Muscle layer of colon (tissue), 2 donors: ENCODE measurements around the gene MUTYH.
"Not testable (repeated sequence)": the region's sequence is repeated elsewhere in the genome, so short reads cannot be mapped to it uniquely, and the experiment has no call there.

Experiments
- H3K27ac ChIP-seq: one replicate; pipeline ENCODE4 v1.7.0; 2013; ENCODE audit warnings: low read depth, mild to moderate bottlenecking, low read length, moderate library complexity
- H3K27me3 ChIP-seq, 2 donors: one replicate each; pipeline ENCODE4 v1.7.0; 2013; ENCODE audit warnings: low read length in 2 of 2, mild to moderate bottlenecking in 2 of 2; ENCODE audit not compliant: insufficient read depth in 2 of 2, control insufficient read depth in 1 of 2
- H3K36me3 ChIP-seq: one replicate; pipeline ENCODE4 v1.7.0; 2013; ENCODE audit warnings: mild to moderate bottlenecking, low read length; ENCODE audit not compliant: insufficient read depth
- H3K4me1 ChIP-seq: one replicate; pipeline ENCODE4 v1.7.0; 2013; ENCODE audit warnings: mild to moderate bottlenecking, low read length; ENCODE audit not compliant: insufficient read depth
- H3K4me3 ChIP-seq, 2 donors: one replicate each; pipeline ENCODE4 v1.7.0; 2013; ENCODE audit warnings: low read length in 2 of 2, low read depth in 1 of 2, mild to moderate bottlenecking in 1 of 2, moderate library complexity in 1 of 2
- H3K9ac ChIP-seq: one replicate; pipeline ENCODE4 v1.7.0; 2013; ENCODE audit warnings: low read length
- H3K9me3 ChIP-seq: one replicate; pipeline ENCODE4 v1.7.0; 2013; ENCODE audit warnings: mild to moderate bottlenecking, low read length
- donor health status: abdominal sarcoma.
- donor health status: Adenocarcinoma of cecum.

Gene MUTYH

DNA sequence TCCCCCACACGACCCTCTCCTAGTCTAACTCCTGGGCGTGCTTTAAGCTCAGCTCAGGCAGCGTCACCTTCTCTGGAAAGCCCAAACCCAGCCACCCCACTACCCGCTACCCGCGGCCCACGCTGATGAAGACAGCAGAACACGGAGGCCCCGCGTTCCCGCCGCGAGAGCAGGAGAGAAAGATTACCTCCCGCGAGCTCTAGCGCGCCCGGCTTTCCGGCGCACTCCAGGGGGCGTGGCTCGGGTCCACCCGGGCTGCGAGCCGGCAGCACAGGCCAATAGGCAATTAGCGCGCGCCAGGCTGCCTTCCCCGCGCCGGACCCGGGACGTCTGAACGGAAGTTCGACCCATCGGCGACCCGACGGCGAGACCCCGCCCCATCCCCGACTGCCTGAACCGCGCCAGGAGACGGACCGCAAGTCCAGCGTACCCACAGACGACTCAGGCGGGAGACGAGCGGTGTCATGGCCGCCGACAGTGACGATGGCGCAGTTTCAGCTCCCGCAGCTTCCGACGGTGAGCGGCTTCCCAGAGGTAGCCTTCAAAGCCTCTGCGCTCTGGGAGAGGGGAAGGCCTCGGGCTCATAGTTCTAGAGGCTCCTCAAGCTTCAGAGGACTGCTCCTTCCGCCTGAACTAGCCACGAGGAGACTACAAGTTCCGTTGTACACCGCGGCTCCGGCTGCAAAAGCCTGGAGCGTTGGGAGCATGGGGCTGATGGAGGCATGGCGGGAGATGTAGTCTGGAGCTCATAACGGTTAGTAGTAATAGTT is at the start of gene MUTYH, which contains the start of gene TOE1:
TSS of gene MUTYH (minus strand) at position 652 of the 770 bp plus-strand sequence. CDS start 5,935 bp downstream, outside the sequence.
TSS of gene TOE1 (plus strand) at position 382 of the 770 bp plus-strand sequence. CDS start at position 465, 83 bp downstream.
- Histone ChIP-seq H3K4me1 (peaks cover 16% of the 10 kb centered on the region), H3K36me3 (peaks cover 40% of the 10 kb centered on the region), H3K4me3 (peak within 1 kb of the TSS; percentile 72 to 93), H3K27me3 (no peaks in the 10 kb centered on the region), H3K27ac (peak within 1 kb of the TSS; percentile 96), H3K9me3 (no peaks in the 10 kb centered on the region), H3K9ac (peak within 1 kb of the TSS; percentile 91)

DNA sequence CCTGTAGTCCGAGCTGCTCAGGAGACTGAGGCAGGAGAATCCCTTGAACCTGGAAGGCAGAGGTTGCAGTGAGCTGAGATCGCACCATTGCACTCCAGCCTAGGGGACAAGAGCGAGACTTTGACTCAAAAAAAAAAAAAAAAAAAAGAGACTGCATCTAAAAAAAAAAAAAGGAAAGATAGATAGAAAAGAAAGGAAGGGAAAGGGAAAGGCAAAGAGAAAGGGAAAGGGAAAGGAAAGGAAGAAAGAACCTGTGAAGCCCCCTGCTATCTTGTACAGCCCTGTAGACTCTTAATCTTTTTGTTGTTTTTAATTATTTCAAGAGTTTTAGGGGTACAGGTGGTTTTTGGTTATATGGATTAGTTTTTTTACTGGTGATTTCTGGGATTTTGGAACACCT is 46.0 kb upstream of the MUTYH start:
- H3K27ac ChIP-seq = no peak overlapping the region
- H3K9me3 ChIP-seq = no peaks in the 10 kb centered on the region
- no peak overlapping the region for H3K9ac ChIP-seq
- H3K4me3 ChIP-seq = no peak overlapping the region
- H3K36me3 ChIP-seq = no peaks in the 10 kb centered on the region
- no peaks in the 10 kb centered on the region for H3K27me3 ChIP-seq
- H3K4me1 ChIP-seq = no peaks in the 10 kb centered on the region

- Histone ChIP-seq H3K4me1 (no peaks in the 10 kb centered on the region), H3K9ac (no peak overlapping the region), H3K27ac (no peak overlapping the region), H3K36me3 (no peaks in the 10 kb centered on the region), H3K27me3 (no peaks in the 10 kb centered on the region), H3K4me3 (no peak overlapping the region), H3K9me3 (no peaks in the 10 kb centered on the region)
Measured at GRCh38 chr1:45385302-45385701, 45.1 kb upstream of the MUTYH start.

GRCh38 chr1:45384213-45384612 is 44.0 kb upstream of the MUTYH start:
- not testable (repeated sequence) for H3K9ac ChIP-seq, H3K4me3 ChIP-seq, H3K36me3 ChIP-seq, H3K4me1 ChIP-seq, H3K27ac ChIP-seq, H3K9me3 ChIP-seq, H3K27me3 ChIP-seq

- no peaks in the 10 kb centered on the region for H3K27me3 ChIP-seq
- H3K36me3 ChIP-seq = no peaks in the 10 kb centered on the region
- no peak overlapping the region for H3K4me3 ChIP-seq
- no peaks in the 10 kb centered on the region for H3K4me1 ChIP-seq
- no peaks in the 10 kb centered on the region for H3K9me3 ChIP-seq
- H3K9ac ChIP-seq = no peak overlapping the region
- H3K27ac ChIP-seq = no peak overlapping the region
Measured at GRCh38 chr1:45383191-45383590, 43.0 kb upstream of the MUTYH start.

DNA sequence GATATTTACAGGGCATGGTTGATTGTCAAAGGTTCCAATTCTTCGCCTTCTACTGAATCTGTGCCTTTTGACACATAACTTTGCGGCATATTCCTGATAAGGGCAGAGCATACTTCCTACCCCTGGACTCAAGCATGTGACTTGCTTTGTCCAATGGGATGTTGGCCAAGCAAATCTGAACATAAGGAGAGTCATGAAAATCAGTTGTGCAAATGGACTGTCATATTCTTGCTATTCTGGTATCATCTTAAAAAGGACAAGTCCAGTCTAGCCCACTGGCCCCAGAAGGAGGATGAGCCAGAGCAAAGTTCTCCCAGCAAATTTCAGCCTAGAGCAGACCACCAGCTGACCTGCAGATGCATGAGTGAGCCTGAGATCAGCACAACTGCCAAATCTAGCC is 41.0 kb upstream of the MUTYH start:
- no peaks in the 10 kb centered on the region for H3K9me3 ChIP-seq
- H3K27me3 ChIP-seq = no peaks in the 10 kb centered on the region
- H3K4me3 ChIP-seq = no peak overlapping the region
- H3K36me3 ChIP-seq = no peaks in the 10 kb centered on the region
- peaks cover 5% of the 10 kb centered on the region for H3K4me1 ChIP-seq
- H3K9ac ChIP-seq = no peak overlapping the region
- no peak overlapping the region for H3K27ac ChIP-seq

GRCh38 chr1:45380730-45381129 is 40.5 kb upstream of the MUTYH start:
- no peaks in the 10 kb centered on the region for H3K9me3 ChIP-seq
- H3K4me1 ChIP-seq = peaks cover 5% of the 10 kb centered on the region
- H3K27ac ChIP-seq = no peak overlapping the region
- no peak overlapping the region for H3K4me3 ChIP-seq
- H3K27me3 ChIP-seq = no peaks in the 10 kb centered on the region
- H3K36me3 ChIP-seq = no peaks in the 10 kb centered on the region
- H3K9ac ChIP-seq = no peak overlapping the region

DNA sequence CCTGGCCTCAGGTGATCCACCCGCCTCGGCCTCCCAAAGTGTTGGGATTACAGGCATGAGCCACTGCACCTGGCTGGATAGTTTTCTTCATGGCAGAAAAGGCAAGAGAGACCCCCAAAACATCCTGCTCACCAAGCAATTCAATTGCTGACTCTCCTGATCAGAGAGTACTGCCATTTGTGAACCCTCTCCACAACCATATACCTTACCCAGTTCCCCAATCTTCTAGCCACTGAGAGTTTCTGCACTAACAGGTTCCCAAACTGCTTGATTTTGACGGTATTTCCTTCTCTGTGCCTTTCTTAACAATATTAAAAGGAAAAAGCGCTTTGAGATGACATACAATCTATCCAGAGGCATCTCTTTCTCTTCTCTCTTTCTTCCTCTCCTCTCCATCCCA is 39.9 kb upstream of the MUTYH start:
- peaks cover 5% of the 10 kb centered on the region for H3K4me1 ChIP-seq
- H3K9ac ChIP-seq = no peak overlapping the region
- H3K9me3 ChIP-seq = no peaks in the 10 kb centered on the region
- H3K27ac ChIP-seq = no peak overlapping the region
- no peaks in the 10 kb centered on the region for H3K27me3 ChIP-seq
- H3K4me3 ChIP-seq = no peak overlapping the region
- H3K36me3 ChIP-seq = no peaks in the 10 kb centered on the region

DNA sequence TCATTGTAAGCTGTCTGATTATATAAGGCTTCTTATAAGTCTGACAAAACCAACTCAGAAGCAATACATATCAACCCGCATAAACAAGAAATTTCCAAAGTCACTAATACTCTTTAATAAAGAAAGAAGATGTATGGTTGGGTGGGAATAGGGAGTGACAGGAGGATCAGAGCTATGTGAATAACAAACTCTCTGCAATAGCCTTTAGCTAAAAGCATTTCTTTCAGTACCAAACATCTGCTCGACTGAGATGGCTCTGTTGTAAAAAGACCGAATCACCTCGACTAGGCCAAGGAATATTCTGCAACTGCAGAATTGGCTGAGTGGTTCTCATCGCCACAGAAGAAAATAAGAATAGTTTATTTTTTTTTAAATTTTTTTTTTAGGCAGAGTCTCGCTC is 39.3 kb upstream of the MUTYH start:
- no peak overlapping the region for H3K4me3 ChIP-seq
- peaks cover 5% of the 10 kb centered on the region for H3K4me1 ChIP-seq
- H3K9me3 ChIP-seq = no peaks in the 10 kb centered on the region
- H3K36me3 ChIP-seq = no peaks in the 10 kb centered on the region
- H3K27ac ChIP-seq = no peak overlapping the region
- no peak overlapping the region for H3K9ac ChIP-seq
- H3K27me3 ChIP-seq = no peaks in the 10 kb centered on the region

GRCh38 chr1:45378184-45378583 is 37.9 kb upstream of the MUTYH start:
- no peaks in the 10 kb centered on the region for H3K36me3 ChIP-seq
- no peaks in the 10 kb centered on the region for H3K27me3 ChIP-seq
- no peak overlapping the region for H3K4me3 ChIP-seq
- no peak overlapping the region for H3K9ac ChIP-seq
- H3K9me3 ChIP-seq = no peaks in the 10 kb centered on the region
- H3K27ac ChIP-seq = no peak overlapping the region
- peaks cover 5% of the 10 kb centered on the region for H3K4me1 ChIP-seq

GRCh38 chr1:45375104-45376090 is 35.2 kb upstream of the MUTYH start:
- Histone ChIP-seq H3K27ac (no peak overlapping the region), H3K9me3 (no peaks in the 10 kb centered on the region), H3K9ac (no peak overlapping the region), H3K36me3 (no peaks in the 10 kb centered on the region), H3K27me3 (no peaks in the 10 kb centered on the region), H3K4me3 (no peak overlapping the region), H3K4me1 (peaks cover 5% of the 10 kb centered on the region)
